ENCODE data around the gene MATN4. TPM values are rescaled to one million over a fixed set of nuclear protein-coding genes. Genes with fewer than 3 reads are reported as not detected.

Gene MATN4
- polyA plus RNA-seq, 6 donors from 2014 or later, result not detected

DNA sequence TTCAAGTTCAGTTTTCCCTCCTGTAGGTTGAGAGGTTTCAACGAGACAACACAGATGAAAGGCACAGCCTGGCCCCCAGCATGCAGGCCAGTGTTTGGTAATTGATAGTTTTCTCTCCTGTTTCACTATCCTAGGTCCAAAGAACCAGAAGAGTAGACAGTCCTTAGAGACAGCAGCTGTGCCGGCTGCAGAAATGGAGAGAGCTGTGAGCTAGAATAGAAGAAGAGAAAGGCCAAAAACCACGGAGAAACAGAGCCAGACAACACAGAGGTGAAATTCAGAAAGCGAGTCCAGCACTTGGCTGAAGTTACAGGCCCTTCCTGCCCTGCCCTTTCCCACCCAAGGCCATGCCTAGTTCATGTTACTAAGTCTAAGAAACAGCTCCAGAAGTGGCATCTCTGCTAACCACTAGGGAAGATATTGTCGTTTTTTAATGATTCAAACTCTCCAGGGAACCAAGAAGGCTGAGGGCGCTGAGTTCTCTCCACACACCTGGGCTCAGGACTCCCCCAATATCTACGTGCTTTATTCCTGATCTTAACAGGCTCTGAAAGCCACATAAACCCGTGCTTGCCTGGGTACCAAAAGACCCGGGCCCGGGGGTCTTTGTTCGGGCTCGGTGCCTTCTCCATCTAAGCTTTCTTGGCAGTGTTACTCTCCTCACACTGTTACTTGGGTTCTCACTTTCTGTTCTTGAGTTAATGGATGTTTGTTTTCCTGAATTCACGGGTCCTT lies 18.0 kb downstream of the MATN4 start:
- no peaks in the 10 kb centered on the region for H3K36me3 Mint-ChIP-seq
- H3K4me1 Mint-ChIP-seq, result peaks cover 19 to 23% (median 22%) of the 10 kb centered on the region in 3 donors
- no peak overlapping the region for H3K27ac Mint-ChIP-seq
- DNase-seq (no peak), ATAC-seq (ENCODE audit: low read depth in 2 of 2) (no peak)
- H3K4me3 Mint-ChIP-seq, result peak overlapping the region in 1 of 8 donors; percentile 8
- H3K27me3 Mint-ChIP-seq, result peaks cover 38 to 56% (median 39%) of the 10 kb centered on the region in 3 donors
- no peaks in the 10 kb centered on the region for H3K9me3 Mint-ChIP-seq

DNA sequence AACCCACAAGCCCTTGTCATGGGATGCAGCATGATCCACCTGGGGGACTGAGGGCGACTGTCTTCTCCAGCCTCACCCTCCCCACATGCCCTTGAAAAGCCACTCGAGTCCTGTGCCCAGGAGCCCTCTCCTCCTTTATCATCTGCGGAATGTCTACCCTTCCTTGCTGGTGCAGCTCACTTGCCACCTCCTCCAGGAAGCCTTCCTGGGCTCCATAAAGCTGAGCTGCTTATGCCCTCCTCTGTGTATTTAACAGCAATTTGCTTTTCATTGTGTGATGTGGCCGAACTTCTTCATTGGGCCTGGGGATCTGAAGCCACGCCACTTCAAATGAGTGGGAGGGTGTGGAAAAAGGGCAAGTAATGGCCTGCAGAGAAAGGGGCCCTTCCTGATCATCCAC lies 19.2 kb downstream of the MATN4 start:
- Mint-ChIP-seq H3K36me3 (no peaks in the 10 kb centered on the region), H3K27me3 (peaks cover 35 to 51% (median 40%) of the 10 kb centered on the region in 3 donors), H3K9me3 (no peaks in the 10 kb centered on the region), H3K27ac (no peak overlapping the region), H3K4me3 (no peak overlapping the region), H3K4me1 (peaks cover 17 to 20% (median 20%) of the 10 kb centered on the region in 3 donors)
- DNase-seq (no peak), ATAC-seq (ENCODE audit: low read depth in 2 of 2) (no peak)

DNA sequence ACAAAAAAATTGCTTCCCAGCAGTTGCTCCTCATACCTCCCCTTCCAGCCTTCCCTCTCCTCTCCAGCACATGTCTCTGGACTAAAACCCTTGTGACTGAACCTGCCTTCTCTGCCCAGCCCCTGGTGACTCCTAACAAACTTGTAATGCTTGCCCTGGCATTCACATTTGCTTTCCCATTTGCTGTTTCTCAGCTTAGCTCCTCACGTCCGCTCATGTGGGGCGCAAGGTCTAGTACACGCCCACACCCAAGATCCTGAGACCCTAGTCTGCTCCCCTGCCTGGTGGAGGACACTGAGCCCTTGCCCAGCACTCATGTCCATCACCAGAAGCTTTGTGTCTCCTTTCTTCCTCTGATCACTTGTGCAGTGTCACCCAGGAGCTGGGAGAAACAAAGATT lies 19.7 kb downstream of the MATN4 start:
- DNase-seq (no peak), ATAC-seq (ENCODE audit: low read depth in 2 of 2) (no peak)
- H3K4me3 Mint-ChIP-seq, result no peak overlapping the region
- H3K27me3 Mint-ChIP-seq, result peaks cover 33 to 48% (median 44%) of the 10 kb centered on the region in 3 donors
- no peaks in the 10 kb centered on the region for H3K36me3 Mint-ChIP-seq
- H3K4me1 Mint-ChIP-seq, result peaks cover 14 to 18% (median 16%) of the 10 kb centered on the region in 3 donors
- no peaks in the 10 kb centered on the region for H3K9me3 Mint-ChIP-seq
- no peak overlapping the region for H3K27ac Mint-ChIP-seq

DNA sequence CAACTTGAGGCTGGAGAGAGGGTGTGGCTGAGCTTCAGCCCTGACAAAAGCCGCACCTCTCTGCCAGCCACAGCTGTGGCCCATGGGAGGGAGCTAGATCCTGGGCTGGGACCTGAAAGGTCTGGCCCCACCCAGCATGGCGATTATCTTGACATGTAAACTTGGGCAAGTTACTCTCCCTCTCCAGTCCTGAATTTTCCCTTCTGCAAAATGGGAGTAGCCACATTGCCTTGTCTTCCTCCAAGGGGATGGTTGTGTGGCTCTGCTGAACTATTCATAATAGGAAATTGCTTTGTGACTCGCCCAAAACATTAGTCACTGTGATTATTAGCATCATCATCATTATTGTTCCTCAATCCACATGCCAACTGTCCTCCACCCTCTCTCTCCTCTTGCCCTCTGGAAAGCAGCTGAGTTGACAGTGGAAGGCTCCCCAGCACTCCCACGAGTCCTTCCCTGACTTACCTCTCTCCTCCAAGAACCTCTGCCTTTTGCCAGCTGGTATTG lies 24.5 kb downstream of the MATN4 start:
- peaks cover 37 to 60% (median 50%) of the 10 kb centered on the region in 3 donors for H3K27me3 Mint-ChIP-seq
- no peaks in the 10 kb centered on the region for H3K36me3 Mint-ChIP-seq
- H3K27ac Mint-ChIP-seq, result no peak overlapping the region
- no peak overlapping the region for H3K4me3 Mint-ChIP-seq
- DNase-seq, result no peak
- H3K9me3 Mint-ChIP-seq, result peaks cover 0 to 2% (median 0%) of the 10 kb centered on the region in 7 donors
- no peak for ATAC-seq (ENCODE audit: low read depth in 2 of 2)
- peaks cover 0 to 4% (median 0%) of the 10 kb centered on the region in 3 donors for H3K4me1 Mint-ChIP-seq

DNA sequence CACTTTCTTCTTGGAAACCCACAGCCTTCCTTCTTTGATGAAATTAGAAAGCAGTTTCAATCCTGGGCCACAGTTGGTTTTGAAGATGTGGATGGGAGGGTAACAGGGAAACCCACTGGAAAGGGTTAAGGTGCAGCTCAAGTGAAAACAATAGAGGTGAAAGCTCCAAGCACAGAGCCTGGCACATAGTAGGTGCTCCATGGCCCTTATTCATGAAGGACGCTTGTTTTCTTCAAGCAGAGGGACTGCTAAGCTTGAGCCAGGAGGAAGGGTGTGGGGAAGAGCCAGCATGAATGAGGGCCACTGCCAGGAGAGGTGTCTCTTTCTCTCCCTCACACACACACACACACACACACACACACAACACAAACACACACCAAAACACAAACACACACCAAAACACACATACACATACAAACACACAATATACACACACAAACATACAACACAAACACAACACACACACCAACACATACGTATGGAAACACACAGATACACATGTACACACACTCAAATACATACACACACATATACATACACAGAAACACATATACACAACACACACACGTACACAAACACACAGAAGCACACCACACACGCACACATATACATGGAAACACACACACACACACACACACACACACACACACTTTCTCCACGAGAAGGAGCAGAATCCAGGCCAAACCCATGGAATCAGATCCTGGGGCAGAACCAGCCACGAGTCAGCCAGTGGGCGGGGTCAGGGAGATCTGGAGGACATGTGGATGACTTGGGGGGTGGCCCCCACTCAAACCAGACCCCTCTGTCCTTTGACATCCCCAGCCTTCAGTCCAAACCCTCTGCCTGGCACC lies 25.2 kb downstream of the MATN4 start:
- peaks cover 36 to 59% (median 48%) of the 10 kb centered on the region in 3 donors for H3K27me3 Mint-ChIP-seq
- DNase-seq, result no peak
- no peak overlapping the region for H3K4me3 Mint-ChIP-seq
- no peaks in the 10 kb centered on the region for H3K36me3 Mint-ChIP-seq
- peaks cover 0 to 4% (median 0%) of the 10 kb centered on the region in 3 donors for H3K4me1 Mint-ChIP-seq
- H3K9me3 Mint-ChIP-seq, result peaks cover 0 to 2% (median 0%) of the 10 kb centered on the region in 7 donors
- peak overlapping the region in 2 of 6 donors; percentile 0 to 1 for H3K27ac Mint-ChIP-seq
- no peak for ATAC-seq (ENCODE audit: low read depth in 2 of 2)

DNA sequence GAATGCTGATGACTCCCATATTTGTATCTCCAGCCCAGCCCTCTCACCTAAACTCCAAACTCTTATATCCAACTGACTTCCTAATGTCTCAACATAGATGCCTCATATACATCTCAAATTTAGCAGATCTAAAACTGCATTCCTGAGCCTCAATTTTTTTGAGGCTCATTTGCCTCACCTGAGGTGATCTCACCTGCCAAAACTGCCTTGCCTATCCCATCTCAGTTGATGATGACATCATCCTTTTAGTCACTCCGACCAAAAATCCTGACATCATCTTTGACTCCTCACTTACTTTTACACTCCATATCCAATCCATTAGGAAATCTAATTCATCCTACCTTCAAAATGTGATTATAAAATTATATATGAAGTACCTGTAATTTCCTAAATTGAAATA lies 28.1 kb downstream of the MATN4 start:
- Mint-ChIP-seq H3K9me3 (peaks cover 0 to 2% (median 0%) of the 10 kb centered on the region in 7 donors), H3K27ac (no peak overlapping the region), H3K27me3 (peaks cover 46 to 61% (median 55%) of the 10 kb centered on the region in 3 donors), H3K36me3 (no peaks in the 10 kb centered on the region), H3K4me3 (no peak overlapping the region), H3K4me1 (peaks cover 0 to 4% (median 0%) of the 10 kb centered on the region in 3 donors)
- ATAC-seq (ENCODE audit: low read depth in 2 of 2), result no peak
- DNase-seq, result no peak

DNA sequence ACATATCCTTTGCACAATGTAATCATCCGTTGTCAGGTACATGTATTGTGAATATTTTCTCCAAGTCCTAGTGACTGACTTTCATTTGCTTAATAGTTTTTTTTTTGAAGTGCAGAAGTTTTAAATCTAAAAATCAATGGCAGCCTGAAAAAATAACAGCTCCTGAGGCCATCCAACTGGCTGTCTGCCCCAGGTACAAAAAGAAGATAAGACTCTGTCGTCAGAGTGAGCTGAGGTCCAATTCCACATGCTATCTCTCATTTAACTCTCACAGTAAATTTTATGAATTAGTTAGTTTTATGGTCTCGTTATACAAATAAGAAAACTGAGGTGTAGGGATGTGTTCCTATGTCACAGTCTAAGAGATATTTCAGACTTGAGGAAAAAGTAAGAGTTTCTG lies 32.8 kb downstream of the MATN4 start:
- H3K9me3 Mint-ChIP-seq, result peaks cover 0 to 5% (median 0%) of the 10 kb centered on the region in 7 donors
- no peak overlapping the region for H3K27ac Mint-ChIP-seq
- ATAC-seq (ENCODE audit: low read depth in 2 of 2) (no peak), DNase-seq (no peak)
- peaks cover 0 to 3% of the 10 kb centered on the region in 2 donors for H3K36me3 Mint-ChIP-seq
- no peaks in the 10 kb centered on the region for H3K4me1 Mint-ChIP-seq
- H3K4me3 Mint-ChIP-seq, result no peak overlapping the region
- peaks cover 52 to 79% (median 68%) of the 10 kb centered on the region in 3 donors for H3K27me3 Mint-ChIP-seq

DNA sequence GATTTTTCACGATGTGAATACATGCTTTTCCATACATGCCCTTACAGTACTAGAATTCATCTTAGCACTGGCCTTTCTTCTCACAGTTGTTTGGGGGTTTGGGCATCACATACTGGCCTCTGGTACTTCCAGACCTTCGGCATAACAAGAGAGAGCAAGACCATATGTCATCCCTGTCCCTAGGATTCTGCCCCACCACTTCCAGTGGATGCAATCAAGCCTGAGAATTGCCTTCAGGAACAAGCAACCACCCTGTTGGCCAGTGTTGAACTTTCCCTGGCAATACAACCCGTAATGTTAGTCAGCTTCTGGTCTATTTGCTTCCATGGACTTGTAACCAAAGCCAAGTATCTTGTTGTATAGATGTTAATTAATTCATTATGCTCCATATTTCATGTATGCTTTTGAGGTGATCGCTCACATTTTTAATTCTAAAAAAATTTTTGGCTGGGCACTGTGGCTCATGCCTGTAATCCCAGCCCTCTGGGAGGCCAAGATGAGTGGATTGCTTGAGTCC lies 38.3 kb downstream of the MATN4 start:
- Mint-ChIP-seq H3K36me3 (peaks cover 0 to 3% of the 10 kb centered on the region in 2 donors), H3K4me3 (no peak overlapping the region), H3K4me1 (no peaks in the 10 kb centered on the region), H3K9me3 (peaks cover 0 to 3% (median 0%) of the 10 kb centered on the region in 7 donors), H3K27me3 (peaks cover 36 to 59% (median 52%) of the 10 kb centered on the region in 3 donors), H3K27ac (no peak overlapping the region)
- ATAC-seq (ENCODE audit: low read depth in 2 of 2), result no peak
- no peak for DNase-seq

DNA sequence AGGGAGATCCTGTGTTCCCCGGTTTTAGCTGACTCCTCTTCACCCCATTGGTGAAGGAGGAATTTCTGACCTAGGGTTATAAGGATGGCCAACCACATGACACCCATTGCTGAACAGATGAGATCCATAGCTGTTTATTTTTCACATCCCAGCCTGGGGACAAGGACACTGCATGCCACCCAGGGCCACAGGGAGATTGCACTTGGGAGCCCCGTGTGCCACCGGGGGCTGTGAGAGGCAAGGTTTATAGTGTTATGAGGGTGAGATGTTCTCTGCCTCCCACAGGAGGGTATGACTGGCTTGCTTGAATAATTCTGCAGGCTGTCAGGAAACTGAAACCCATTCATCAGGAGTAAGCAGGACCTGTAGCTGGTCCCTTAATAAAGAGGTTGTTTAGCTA lies 39.0 kb downstream of the MATN4 start:
- Mint-ChIP-seq H3K27me3 (peaks cover 36 to 61% (median 48%) of the 10 kb centered on the region in 3 donors), H3K4me1 (no peaks in the 10 kb centered on the region), H3K9me3 (no peaks in the 10 kb centered on the region), H3K36me3 (peaks cover 0 to 3% of the 10 kb centered on the region in 2 donors), H3K27ac (no peak overlapping the region), H3K4me3 (no peak overlapping the region)
- ATAC-seq (ENCODE audit: low read depth in 2 of 2) (no peak), DNase-seq (no peak)

DNA sequence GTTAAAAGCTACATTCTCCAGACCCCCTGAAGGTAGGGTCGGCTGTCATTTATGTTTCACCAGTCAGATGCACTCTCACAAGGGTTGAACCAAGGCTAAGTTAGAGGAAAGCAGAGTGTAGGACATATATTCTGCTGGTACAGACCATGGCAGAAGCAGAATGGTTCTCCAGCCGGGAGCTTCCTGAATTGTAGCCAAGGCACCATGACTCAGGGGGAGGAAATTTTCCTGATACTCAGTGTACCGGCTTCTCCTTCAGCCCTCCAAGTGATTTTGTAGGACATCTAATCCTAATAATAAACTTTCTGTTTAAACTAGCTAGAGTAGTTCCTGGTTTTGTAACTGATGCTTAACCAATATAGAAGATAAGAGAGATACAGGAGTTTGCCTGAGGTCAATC lies 39.6 kb downstream of the MATN4 start:
- no peak for DNase-seq
- Mint-ChIP-seq H3K4me1 (no peaks in the 10 kb centered on the region), H3K9me3 (no peaks in the 10 kb centered on the region), H3K36me3 (peaks cover 0 to 3% of the 10 kb centered on the region in 2 donors), H3K4me3 (no peak overlapping the region), H3K27ac (no peak overlapping the region), H3K27me3 (peaks cover 35 to 59% (median 43%) of the 10 kb centered on the region in 3 donors)
- no peak for ATAC-seq (ENCODE audit: low read depth in 2 of 2)

DNA sequence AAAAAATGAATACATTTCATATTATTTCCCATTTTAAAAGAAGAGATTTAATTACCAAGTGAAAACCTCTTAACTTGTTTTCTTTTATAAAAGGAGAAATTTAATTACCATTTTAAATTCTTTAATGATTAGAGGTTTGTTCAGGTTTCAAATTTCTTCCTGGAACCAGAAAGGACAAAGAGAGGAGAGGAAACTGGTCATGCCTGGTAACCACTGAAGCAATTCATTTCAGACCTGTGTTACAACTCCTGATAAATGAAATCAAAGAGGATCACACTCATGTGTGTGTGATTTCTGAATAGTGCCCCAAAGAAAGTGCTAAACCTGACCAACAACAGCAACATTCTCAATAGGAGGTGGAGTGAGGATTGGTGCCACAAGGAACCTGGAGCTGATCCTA lies 41.1 kb downstream of the MATN4 start:
- Mint-ChIP-seq H3K27ac (no peak overlapping the region), H3K36me3 (peaks cover 0 to under 1% of the 10 kb centered on the region in 2 donors), H3K4me1 (no peaks in the 10 kb centered on the region), H3K4me3 (no peak overlapping the region), H3K27me3 (peaks cover 29 to 57% (median 38%) of the 10 kb centered on the region in 3 donors), H3K9me3 (no peaks in the 10 kb centered on the region)
- no peak for ATAC-seq (ENCODE audit: low read depth in 2 of 2)
- DNase-seq, result no peak

DNA sequence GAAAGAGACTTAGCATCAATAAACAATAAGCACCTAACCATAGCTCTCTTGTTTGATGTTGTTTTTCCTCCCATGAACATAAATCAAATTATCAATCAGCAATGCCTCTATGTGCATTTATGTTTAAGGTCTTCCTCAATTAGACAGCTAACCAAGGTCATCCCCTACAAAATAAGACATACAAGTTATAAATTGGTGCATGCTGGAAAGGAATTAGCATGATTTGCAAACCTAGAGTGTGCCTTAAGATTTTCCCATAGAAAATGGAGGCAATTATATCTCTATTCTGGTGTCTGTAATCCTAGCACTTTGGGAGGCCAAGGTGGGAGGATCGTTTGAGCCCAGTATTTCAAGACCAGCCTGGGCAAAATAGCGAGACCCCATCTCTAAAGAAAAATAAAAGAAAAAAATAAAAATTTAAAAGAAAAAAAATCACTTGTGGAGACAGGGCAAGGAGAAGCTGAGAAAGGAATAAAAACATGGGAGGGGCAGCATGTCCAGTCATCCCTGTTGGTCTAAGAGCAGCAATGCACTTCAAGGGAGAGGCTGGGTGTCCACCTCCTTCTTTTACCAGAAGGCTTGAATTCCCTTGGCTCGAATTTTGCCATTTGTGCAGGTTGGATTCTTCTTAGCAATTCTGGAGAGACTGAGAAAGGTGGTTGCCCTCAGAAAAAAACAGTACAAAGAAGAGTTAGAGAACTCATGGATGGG lies 44.4 kb downstream of the MATN4 start:
- Mint-ChIP-seq H3K27me3 (peaks cover 25 to 58% (median 46%) of the 10 kb centered on the region in 3 donors), H3K27ac (no peak overlapping the region), H3K4me3 (no peak overlapping the region), H3K36me3 (no peaks in the 10 kb centered on the region), H3K4me1 (no peaks in the 10 kb centered on the region), H3K9me3 (no peaks in the 10 kb centered on the region)
- ATAC-seq (ENCODE audit: low read depth in 2 of 2) (no peak), DNase-seq (no peak)

DNA sequence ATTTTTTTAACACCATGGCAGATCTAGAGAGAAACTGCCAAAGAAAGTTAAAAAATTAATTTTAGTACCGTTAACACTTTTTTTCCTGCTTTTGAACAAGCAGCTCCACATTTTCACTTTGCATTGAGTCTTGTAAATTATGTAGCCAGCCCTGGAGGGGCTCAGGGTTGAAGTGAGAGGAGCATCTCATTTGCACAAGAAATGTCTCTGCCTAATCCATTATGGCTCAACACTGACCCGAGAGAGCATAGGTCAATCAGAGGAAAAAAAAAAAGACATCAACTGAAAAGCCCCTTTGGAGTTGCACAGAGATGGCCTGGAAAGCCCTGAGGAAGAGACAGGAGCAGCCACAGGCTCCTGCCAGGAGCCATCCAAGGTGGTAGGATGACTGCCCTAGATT lies 49.4 kb downstream of the MATN4 start:
- no peak for ATAC-seq (ENCODE audit: low read depth in 2 of 2)
- H3K27ac Mint-ChIP-seq, result no peak overlapping the region
- no peaks in the 10 kb centered on the region for H3K9me3 Mint-ChIP-seq
- no peaks in the 10 kb centered on the region for H3K36me3 Mint-ChIP-seq
- DNase-seq, result no peak
- H3K4me3 Mint-ChIP-seq, result no peak overlapping the region
- H3K27me3 Mint-ChIP-seq, result peaks cover 55 to 65% (median 62%) of the 10 kb centered on the region in 3 donors
- no peaks in the 10 kb centered on the region for H3K4me1 Mint-ChIP-seq
